Cardiac muscle cell (in vitro differentiated cells and primary cell): Measurements from ENCODE around the gene NIPA2. TPM values are rescaled to one million over a fixed set of nuclear protein-coding genes. Genes with fewer than 3 reads are reported as not detected.

Experiments
- DNase-seq, 2 donors: peaks; one replicate each; pipeline versions ENCODE4 v3.0.0 to v3.0.0-alpha.2; 2010 to 2017; ENCODE audit warnings: low read depth in 1 of 2, low spot score in 1 of 2
- H3K27ac ChIP-seq: fragments of 200-600 bp; sonication (generic); 2 replicates; pipeline ENCODE4 v1.5.1; 2016
- H3K27me3 ChIP-seq: fragments of 200-600 bp; sonication (generic); 2 replicates; pipeline ENCODE4 v1.6.0; 2016; ENCODE audit warnings: control low read depth
- H3K36me3 ChIP-seq: fragments of 200-600 bp; sonication (generic); 2 replicates; pipeline ENCODE4 v1.5.1; 2016; ENCODE audit warnings: control low read depth
- H3K4me1 ChIP-seq: fragments of 200-600 bp; sonication (generic); 2 replicates; pipeline ENCODE4 v1.8.1; 2017; ENCODE audit warnings: low read depth, mild to moderate bottlenecking, mixed run types
- H3K4me3 ChIP-seq: fragments of 200-600 bp; sonication (generic); 2 replicates; pipeline ENCODE4 v1.5.1; 2016; ENCODE audit warnings: mild to moderate bottlenecking
- H3K9me3 ChIP-seq: fragments of 200-600 bp; sonication (generic); 2 replicates; pipeline ENCODE4 v1.5.1; 2017; ENCODE audit warnings: low read depth, mild to moderate bottlenecking, control low read depth
- CTCF ChIP-seq: IDR thresholded peaks from 2 replicates; pipeline ENCODE4 v1.5.1; 2012; ENCODE audit warnings: low read depth, mild to moderate bottlenecking, low read length
- polyA plus RNA-seq: library from polyadenylated mRNA; unstranded; fragments of >200 nt; fragmentation: Nextera tagmentation; extraction: Ambion mirVana; gene quantifications from 2 replicates; pipeline ENCODE4 v1.2.1, GENCODE V29; 2016
- total RNA-seq: library from RNA; depleted of rRNA; stranded (reverse); fragments of >200 nt; gene quantifications from 2 replicates; pipeline ENCODE4 v1.2.3, GENCODE V29; 2016

Gene NIPA2
- total and polyA plus RNA-seq, 2 experiments from 2014 or later = 58.0 to 80.7 TPM

GRCh38 chr15:22881739-22882440 lies 43.4 kb downstream of the NIPA2 start:
- Histone ChIP-seq H3K27me3 (no peaks in the 10 kb centered on the region), H3K9me3 (no peaks in the 10 kb centered on the region), H3K27ac (no peak overlapping the region), H3K4me1 (no peaks in the 10 kb centered on the region), H3K4me3 (no peak overlapping the region), H3K36me3 (peaks cover 15% of the 10 kb centered on the region)
- DNase-seq = no peak
- no peak for TF ChIP-seq CTCF

- DNase-seq = no peak
- no peaks in the 10 kb centered on the region for H3K27me3 ChIP-seq
- TF ChIP-seq CTCF = no peak
- no peaks in the 10 kb centered on the region for H3K4me1 ChIP-seq
- H3K27ac ChIP-seq = no peak overlapping the region
- no peak overlapping the region for H3K4me3 ChIP-seq
- H3K9me3 ChIP-seq = no peaks in the 10 kb centered on the region
- peaks cover 10% of the 10 kb centered on the region for H3K36me3 ChIP-seq
These were observed 44.7 kb downstream of the NIPA2 start for GRCh38 chr15:22883196-22883595.

- Histone ChIP-seq H3K9me3 (no peaks in the 10 kb centered on the region), H3K27me3 (no peaks in the 10 kb centered on the region), H3K27ac (no peak overlapping the region), H3K4me1 (no peaks in the 10 kb centered on the region), H3K36me3 (peaks cover 10% of the 10 kb centered on the region), H3K4me3 (no peak overlapping the region)
- TF ChIP-seq CTCF = peak; percentile 21
- DNase-seq = peak in 1 of 2 donors; percentile 9
These were observed 45.9 kb downstream of the NIPA2 start for GRCh38 chr15:22884344-22884743.

- DNase-seq = no peak
- H3K27me3 ChIP-seq = no peaks in the 10 kb centered on the region
- H3K27ac ChIP-seq = no peak overlapping the region
- H3K4me1 ChIP-seq = no peaks in the 10 kb centered on the region
- H3K36me3 ChIP-seq = peaks cover 10% of the 10 kb centered on the region
- H3K9me3 ChIP-seq = no peaks in the 10 kb centered on the region
- H3K4me3 ChIP-seq = no peak overlapping the region
- TF ChIP-seq CTCF = no peak
These were observed 46.7 kb downstream of the NIPA2 start for GRCh38 chr15:22885120-22885519.

GRCh38 chr15:22887157-22887951 lies 48.9 kb downstream of the NIPA2 start:
- H3K27ac ChIP-seq = no peak overlapping the region
- H3K27me3 ChIP-seq = no peaks in the 10 kb centered on the region
- no peak for TF ChIP-seq CTCF
- peaks cover 2% of the 10 kb centered on the region for H3K36me3 ChIP-seq
- no peak overlapping the region for H3K4me3 ChIP-seq
- H3K4me1 ChIP-seq = peaks cover 3% of the 10 kb centered on the region
- peak in 1 of 2 donors; percentile 42 for DNase-seq
- H3K9me3 ChIP-seq = no peaks in the 10 kb centered on the region
